SIG-M5 treated with dmso at 0.1 percent for 504 hours (cell line): ENCODE data around the gene MBNL2.

Experiments
- DNase-seq: peaks from one replicate; lab custom pipeline; 2025; ENCODE audit not compliant: unreplicated experiment; lab: John Stamatoyannopoulos, UW

MBNL2 gene

GRCh38 chr13:97267418-97268059 lies 45.4 kb downstream of the MBNL2 start:
- DNase-seq, result no peak

GRCh38 chr13:97268772-97269171 lies 46.6 kb downstream of the MBNL2 start:
- no peak for DNase-seq

DNA sequence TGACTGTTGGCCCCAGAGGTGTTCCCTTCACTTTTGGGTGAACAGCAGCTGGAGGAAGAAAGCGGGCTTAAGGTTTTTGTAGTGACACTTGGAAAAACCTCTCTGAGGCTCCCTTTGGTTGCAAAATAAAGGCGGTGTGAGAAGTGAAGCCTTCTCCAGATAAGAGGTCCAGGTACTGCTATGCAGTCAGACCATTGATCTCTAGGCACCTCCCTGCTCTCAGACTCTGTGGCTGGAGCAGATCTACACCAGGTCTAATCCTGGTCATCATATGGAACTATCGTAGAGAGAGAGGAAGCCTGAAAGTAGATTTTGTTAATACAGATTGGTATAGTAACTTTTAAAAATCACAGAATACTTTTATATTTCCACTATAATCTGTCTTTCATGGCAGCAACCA lies 47.5 kb downstream of the MBNL2 start:
- no peak for DNase-seq

GRCh38 chr13:97272526-97272925 lies 50.4 kb downstream of the MBNL2 start:
- DNase-seq, result no peak

GRCh38 chr13:97273341-97273831 lies 51.3 kb downstream of the MBNL2 start:
- no peak for DNase-seq

DNA sequence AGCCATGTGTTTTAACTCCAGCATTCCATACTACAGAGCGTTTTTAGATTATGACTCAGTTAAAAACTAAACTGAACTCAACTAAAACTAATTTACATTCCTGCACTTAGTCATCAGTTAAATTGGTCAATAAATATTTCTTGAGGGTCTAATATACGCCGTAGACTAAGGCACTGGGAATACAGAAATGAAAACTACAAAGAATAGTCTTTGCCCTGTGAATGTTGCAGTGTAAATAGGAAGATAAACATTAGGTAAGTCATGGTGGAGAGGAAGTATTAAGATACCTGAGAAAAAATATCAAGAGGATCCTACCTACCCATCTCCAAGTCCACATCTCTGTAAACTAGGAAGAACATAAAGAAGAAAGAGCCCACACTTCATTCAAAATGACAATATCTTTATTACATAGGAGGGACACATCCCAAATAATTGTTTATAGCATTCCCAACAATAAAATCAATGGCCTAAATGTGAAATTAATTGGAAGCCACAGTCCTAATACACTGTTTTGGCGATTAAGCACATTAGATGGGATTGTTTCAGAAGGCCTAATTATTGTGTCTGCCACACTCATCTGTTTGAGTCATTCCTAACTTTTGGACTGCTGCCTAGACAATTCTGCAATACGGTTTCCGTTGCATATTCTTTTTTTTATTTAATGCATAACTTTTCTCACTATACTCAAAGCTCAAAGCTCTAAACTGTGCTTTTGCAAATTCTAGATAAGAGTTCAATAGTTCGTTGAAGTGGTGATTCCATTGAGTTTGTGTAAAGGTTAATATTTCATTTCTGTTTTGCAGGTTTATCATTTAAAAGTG lies 52.9 kb downstream of the MBNL2 start:
- DNase-seq, result no peak

DNA sequence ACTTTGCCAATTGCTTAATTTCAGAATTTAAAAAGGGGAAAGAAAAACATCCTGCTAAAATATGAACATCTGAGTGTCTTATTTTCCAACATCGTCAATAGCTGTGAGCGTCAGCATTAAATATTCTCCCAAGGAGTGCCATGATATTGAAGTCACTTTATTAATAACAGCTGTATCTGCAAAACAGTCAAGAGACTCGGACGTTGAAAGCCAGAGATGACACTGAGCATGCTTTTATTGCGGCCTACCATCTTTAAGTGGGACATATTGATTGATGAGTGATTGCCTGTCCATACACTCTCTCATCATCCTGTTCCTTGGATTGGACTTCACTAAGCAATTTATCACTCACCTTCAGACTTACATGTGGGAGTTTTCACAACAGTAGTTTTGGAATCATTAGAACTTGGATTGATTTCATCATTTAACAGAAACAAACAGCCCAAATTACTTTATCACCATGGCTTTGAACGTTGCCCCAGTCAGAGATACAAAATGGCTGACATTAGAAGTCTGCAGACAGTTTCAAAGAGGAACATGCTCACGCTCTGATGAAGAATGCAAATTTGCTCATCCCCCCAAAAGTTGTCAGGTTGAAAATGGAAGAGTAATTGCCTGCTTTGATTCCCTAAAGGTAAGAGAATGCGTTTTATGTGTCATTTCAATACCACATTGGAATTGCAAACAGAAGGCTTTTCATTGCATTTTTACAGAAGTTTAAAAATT lies 53.8 kb downstream of the MBNL2 start:
- DNase-seq, result no peak

GRCh38 chr13:97276862-97277269 lies 54.7 kb downstream of the MBNL2 start:
- DNase-seq, result no peak

DNA sequence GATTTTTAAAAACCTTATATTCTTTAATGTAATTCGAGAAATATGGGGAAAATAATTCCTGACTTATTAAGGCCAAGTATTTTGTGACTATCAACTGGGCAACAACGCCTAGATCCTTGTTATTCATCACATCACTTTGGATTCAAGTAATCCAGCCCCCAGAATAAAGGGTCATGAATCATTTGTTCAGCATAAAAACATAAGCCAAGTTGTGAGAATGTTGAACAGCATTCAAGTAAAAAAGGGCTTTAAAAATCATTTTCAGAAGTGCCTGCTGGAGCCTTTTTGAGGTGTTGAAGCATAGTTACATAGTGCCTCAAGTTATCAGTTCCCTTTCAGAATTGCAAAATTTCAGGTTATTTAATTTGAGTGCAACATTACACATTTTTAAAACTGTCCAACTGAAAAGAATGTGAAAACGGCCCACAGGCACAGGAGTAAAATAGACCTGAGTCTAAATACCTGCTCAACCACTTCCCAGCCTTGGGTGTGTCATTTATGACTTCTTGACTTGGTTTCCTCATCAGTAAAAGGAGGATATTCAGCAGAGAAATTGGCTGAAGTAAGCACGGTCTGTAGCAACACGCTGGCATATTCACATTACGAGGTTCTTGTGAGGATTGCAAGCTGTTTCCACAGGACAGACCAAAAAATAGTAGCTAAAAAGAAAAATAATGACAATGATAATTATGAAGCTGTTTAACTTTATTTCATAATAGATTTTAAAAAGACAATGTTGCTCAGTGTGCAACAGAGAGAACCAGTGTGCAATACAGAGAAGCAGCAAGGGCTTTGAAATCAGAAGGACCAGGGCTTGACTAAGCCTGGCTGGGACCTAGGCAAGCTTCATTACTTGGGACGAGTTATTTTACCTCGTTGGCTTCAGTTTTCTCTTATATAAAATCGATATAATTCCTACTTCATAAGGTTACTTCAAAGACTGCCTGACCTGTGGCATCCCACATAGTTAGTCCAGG lies 56.6 kb downstream of the MBNL2 start:
- no peak for DNase-seq

DNA sequence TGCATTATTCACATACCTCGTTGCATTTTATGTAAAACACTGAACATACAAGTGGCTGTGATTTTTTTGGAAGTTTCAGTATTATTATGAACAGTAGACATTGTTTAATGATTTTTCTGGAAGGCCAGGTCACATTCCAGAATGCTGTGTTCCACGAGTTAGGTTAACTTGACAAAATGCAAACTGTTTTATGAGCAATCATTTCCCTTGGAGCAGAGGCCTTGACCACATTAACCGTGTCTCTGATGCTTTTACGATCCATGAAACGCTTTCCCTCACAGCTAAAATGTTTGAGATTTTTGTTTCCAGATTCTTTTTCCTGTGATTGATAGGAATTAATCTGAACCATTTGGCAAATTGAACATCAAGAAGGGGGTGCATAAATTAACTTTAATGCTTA lies 57.8 kb downstream of the MBNL2 start:
- no peak for DNase-seq

GRCh38 chr13:97280478-97280877 lies 58.3 kb downstream of the MBNL2 start:
- DNase-seq, result no peak

DNA sequence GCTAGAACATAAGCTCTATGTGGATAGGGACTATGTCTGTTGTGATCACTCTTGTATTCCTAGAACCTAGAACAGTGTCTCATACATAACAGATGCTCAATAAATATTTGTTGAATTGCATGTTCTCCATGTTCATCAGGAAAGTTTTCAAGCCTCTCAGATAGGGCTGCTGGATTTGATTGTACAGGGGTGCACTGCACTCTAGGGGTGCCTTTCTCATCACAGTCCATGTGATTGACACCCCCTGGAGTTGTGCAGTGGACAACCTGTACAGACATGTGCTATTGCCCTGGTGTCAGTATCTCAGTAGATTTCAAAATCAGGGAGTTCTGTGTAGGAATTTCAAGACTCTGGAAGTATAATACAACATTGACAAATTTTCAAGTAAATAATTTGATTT lies 58.9 kb downstream of the MBNL2 start:
- DNase-seq, result no peak

DNA sequence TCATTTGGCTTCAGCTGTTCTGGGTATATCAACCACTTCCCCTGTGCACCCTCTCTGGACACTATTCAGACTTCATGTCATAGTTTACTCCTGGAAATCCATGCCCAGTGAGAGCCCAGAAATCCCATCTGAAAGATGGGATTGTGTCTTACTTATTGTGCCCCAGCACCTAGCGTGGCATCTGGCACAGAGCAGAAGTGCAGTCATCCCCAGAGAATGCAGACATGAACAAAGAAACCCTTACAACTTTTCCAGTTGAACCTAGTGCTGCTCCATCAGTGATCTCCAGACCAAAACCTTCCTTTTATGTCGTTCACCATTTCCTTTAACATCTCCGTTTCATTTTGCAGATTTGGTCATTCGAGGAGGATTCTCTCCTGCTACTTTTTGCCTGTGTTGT lies 60.6 kb downstream of the MBNL2 start:
- DNase-seq, result no peak

DNA sequence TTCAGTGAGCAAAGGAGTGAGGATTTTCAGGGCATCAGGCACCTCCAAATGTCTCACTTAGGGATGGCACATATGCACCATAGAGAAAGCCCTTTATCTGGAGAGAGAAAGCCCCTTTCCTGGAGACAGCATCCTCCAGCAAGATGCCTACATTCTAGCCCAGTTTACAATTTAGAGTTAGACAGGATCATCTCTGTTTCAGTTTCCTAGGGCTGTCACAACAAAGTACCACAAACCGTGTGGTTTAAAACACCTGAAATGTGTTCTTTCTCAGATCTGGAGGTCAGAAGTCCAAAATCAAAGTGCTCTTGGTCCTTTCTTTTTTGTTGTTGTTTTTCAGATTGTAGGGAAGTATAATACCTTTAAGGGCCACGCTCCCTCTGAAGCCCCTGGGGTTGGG lies 61.8 kb downstream of the MBNL2 start:
- DNase-seq, result no peak

DNA sequence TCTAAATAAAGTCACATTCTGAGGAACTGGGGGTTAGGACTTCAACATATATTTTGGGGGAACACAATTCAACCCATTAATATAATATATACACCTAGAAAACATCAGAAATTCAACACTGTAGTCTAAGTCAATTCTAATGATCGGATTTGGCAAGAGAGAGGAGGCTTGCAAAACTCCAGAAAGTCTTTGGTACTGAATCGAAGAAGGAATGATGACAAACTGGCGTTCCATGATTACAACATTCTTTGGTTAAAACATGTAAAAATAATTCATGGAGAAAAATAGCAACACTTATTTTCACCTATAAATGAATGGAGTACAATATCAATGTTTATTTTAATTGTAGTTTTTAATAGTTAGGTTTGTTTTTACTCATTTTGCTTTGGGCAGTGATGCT lies 62.4 kb downstream of the MBNL2 start:
- no peak for DNase-seq

DNA sequence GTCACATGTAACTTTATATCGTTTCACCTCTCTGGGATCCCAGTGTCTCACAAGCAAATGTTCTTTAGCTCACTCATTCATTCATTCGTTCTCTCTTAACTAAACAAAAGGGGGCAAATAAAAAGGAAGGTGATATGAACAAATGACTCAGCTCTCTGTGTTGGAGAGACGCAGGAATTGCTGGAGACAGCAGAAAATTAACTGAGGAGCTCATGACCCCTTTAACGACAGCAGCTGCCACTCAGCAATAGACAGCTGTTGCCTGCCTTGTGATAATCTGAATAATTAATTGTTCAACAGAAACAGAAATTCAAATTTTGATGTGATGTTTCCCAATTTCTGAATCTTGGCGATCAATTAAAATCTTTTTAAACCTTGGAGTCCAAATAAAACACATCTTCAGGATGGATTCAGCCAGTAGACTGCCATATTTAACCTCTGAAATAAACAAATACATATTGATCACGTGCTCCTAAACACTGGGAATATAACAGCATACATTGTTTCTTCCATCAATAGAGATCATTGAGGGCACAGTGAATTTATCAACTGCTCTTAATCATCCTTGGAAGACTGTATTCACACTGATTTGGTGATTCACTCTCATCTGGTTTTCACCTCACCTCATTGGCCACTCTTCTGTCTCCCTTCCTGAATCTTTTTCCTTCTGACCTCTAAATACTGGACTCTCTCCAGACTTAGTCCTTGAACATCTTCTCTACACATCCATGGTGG lies 63.3 kb downstream of the MBNL2 start:
- DNase-seq, result no peak

DNA sequence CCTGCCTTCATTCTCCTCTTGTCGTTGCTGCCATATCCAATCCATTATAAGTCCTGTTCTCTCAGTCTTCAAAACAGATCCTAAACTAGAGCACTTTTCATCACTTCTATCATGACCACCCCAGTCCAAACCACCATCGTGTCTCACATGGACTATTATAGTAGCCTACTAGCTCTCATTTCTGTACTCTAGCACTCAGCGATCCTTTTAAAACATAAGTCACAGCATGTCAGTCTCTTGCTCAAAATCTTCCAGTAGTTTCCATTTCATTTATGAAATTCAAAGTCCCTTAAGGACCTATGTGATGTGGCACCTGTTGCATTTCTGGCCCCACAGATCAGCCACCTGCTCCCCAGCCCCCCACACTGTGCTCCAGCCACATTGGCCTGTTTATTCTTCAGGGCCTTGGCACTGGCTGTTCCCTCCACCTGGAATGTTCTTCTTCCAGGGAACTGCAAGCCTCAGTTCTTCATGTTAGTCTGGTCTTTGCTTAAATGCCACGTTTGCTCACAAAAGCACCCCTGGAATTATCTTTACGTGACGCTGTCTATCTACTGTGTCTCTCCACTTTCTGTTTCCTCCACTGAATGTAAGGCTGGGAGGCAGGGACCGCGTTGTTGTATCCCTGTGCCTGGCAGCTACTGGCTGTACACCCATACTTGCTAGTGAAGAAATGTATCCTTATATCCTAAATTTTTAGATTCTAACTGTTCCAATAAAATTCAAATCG lies 64.3 kb downstream of the MBNL2 start:
- DNase-seq, result no peak

- DNase-seq, result no peak
Observed at GRCh38 chr13:97287047-97287383, 64.9 kb downstream of the MBNL2 start.

DNA sequence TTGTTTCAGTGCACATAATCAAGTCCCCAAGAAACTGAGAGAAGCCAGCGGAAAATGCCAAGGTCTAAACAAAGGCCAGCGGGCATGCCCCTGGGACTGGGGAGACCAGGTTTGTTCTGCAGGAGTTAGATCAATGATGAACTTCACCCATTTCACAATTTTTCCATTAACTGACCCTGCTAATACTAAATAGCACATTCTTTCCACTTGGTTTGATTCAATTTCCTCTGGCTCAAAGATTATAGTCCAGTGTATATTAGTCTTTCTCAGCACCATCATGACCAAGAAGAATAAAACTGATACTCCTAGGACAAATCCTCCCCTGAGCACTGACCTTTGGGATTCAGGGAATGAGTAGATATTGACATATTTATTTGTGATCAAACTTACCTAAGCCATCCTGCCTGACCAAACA lies 66.4 kb downstream of the MBNL2 start:
- DNase-seq, result no peak
